DMS 273 (cell line): ENCODE data around the gene RAB4A.

Experiments used
- DNase-seq: peaks from one replicate; lab custom pipeline; 2025; ENCODE audit not compliant: unreplicated experiment; lab: John Stamatoyannopoulos, UW

Gene RAB4A

DNA sequence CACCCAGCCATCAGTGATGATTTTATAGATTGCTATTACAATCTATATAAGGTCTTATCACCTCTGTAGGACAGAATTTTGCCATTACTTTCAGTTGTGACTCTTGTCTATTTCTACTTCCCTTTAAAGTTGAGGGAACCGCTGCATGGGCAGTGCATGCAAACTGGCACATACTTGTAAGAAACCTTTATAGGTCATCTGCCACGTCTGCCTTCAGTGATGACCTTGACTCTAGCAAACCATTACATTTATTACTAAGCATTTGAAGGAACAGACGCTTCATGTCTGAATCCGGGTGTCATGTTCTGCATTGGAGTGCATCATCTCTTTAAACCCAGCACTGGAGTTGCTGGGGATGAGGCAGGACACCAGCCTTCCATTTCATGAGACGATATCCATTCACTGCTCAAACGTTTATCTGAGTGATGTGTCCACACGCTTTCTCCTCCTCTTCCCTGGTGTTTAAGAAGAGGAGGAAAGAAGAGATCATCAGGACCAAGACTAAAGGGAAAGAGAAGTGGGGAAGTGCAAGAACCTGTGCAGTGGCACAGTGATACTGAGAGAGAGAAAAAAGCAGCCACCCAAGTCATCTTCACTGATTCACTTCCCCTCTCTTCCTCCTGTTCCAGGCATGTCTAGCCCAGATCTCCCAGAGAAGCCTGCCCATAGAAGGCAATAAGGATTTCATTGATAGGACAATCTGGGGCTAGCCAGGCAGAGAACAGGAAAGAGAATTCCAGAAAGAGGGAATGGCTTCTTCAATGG lies 57.9 kb downstream of the RAB4A start:
- no peak for DNase-seq

DNA sequence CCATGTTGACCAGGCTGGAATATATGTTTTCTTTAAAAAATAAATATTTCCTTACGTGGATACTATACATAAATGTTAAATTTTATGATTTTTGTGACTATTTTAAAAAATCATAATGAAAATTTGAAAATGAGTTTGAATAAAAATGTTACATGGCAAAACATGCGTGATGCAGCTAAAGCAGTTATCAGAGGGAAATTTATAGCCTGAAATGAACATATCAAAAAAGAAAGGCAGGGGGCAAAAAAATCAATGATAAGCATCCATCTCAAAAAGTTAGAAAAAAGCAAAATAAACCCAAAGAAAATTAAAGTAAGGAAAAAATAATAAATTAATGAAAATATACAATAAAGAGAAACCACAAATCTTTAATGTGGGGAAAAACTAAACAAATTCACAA lies 63.4 kb downstream of the RAB4A start:
- DNase-seq = no peak

DNA sequence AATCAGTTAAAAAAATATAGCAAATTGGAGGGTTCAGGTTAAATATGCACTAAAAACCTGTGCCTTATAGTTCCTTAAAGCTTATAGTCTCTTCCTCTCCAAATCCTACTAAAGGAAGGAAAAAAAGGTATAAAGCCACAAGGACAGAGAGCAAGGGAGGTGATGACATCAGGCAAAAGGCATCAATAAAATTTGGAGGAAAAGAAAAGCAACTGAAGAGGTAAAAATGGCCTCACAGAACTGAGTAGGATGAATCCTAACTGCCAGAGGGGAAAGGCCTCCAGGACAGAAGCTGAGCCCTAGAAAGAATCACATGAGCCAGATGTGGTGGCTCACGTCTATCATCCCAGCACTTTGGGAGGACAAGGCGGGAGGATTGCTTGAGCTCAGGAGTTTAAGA lies 63.8 kb downstream of the RAB4A start:
- no peak for DNase-seq

GRCh38 chr1:229336345-229336744 lies 65.4 kb downstream of the RAB4A start:
- DNase-seq = peak; percentile 42

DNA sequence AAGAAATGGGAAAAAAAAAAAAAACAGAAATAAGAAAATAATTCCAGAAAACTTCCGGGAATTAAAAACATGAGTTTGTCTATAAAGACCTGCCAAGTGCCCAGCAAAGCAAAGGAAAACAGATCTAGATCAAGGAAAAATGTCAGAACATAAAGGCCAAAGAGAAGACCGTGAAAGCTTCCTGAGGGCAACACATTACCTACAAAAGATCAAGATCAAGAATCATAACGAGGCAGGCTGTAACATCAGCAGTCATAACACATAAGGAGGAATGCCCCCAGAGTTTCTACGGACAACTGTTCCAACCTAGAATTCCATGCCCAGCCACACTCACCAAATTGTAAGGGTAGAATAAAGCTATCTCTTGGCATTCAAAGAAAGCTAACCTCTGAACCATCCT lies 68.2 kb downstream of the RAB4A start:
- DNase-seq = no peak

GRCh38 chr1:229339520-229339919 lies 68.6 kb downstream of the RAB4A start:
- DNase-seq = no peak

- DNase-seq = no peak
These were observed 69.6 kb downstream of the RAB4A start for GRCh38 chr1:229340496-229340895.

DNA sequence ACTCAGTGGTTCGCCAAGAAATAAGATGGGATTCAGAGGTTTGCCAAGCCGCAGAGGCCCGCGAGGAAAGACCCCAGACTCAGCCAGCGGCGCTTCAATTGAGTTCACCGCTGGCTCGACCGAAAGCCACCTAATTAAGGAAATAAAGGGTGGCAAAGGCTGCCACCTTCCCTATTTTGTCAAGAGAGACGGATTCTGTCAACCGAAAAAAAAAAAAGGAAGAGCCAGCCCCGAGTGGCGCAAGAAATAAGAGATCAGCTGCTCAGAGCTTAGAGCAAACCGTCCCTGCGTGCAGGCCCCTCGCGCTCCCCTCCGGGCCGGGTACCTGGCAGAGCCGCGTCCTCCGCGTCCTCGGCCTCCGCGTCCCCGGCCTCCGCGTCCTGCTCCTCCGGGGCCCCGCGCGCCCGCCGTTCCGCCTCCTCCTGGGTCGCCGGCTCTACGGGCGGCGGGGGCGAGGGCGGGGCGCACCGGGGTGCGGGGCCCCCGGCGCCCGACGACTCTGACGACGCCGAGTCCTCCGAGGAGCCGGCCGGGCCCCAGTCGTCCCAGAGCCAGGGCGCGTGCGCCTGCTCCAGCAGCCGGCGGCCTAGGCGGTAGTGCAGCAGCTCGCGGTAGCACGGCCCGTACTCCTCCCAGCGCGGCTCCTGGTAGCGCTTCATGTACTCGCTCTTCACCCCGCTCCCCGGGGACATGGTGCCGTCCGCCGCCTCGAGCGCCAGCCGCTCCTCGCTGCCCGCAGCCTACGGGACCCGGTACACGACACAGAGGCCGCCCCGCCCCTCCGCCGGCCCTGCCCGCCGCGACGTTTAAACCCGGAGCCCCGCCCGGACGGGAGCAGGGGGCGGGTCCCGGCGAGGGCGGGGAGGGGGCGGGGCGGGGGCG lies 71.1 kb downstream of the RAB4A start:
- peak; percentile 90 for DNase-seq

GRCh38 chr1:229342656-229343569 lies 72.0 kb downstream of the RAB4A start, which contains the start of gene CCSAP:
Gene CCSAP, minus strand, starts transcription at chr1:229343047. Its CDS starts 582 bp downstream, at chr1:229342465.
- DNase-seq = peak; percentile 79

GRCh38 chr1:229344139-229344538 lies 73.2 kb downstream of the RAB4A start:
- DNase-seq = no peak

DNA sequence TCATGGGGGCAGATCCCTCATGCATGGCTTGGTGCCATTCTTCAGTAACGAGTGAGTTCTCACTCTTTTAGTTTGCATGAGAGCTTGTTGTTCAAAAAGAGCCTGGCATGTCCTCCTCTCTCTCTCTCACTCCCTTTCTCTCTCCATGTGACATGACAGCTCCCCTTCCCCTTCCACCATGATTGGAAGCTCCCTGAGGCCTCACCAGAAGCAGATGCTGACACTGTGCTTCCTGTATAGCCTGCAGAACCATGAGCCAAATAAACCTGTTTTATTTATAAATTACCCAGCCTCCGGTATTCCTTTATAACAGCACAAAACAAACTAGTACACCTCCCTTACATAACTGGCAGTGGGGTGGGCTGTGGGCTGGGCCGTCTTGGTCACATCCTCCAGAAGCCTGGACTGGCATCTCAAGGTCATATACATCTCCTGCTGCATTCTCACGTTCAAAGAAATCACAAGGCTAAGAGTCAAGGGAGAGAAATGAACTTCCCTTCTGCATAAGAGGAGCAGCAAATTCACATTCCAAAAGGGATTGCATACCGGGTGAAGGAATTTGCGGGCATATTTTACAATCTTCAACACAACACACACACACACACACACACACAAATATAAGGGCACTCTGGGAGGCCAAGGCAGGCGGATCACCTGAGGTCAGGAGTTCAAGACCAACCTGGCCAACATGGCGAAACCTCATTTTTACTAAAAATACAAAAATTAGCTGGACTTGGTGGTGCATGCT lies 74.2 kb downstream of the RAB4A start:
- no peak for DNase-seq

DNA sequence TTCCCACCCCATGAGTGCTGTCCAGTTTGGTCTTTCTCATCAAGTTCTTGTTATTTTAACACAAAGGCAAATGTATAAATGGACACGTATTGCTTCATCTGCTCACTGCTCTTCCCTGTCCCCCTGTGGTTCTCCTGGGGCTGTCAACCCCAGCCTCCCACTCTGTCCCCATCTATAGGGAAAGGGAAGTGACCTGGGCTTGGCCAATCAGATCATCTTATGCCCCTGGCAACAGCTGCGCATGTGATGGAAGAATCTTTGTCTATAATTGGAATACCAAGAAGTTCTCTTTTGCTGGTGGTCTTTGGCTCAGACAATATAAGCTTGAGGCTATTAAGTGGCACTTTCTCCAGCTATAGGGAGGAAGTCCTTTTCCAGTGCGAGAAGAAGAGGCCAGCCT lies 76.6 kb downstream of the RAB4A start:
- no peak for DNase-seq

GRCh38 chr1:229349463-229350385 lies 78.8 kb downstream of the RAB4A start:
- no peak for DNase-seq

GRCh38 chr1:229352975-229353374 lies 82.1 kb downstream of the RAB4A start:
- no peak for DNase-seq

- DNase-seq = no peak
These were observed 83.3 kb downstream of the RAB4A start for GRCh38 chr1:229354226-229354625.
